M059J (cell line): ENCODE measurements around the gene PRR15. TPM values are rescaled to one million over a fixed set of nuclear protein-coding genes. Genes with fewer than 3 reads are reported as not detected.
"Not testable (repeated sequence)": the region's sequence is repeated elsewhere in the genome, so short reads cannot be mapped to it uniquely, and the experiment has no call there.

ENCODE experiments used
- DNase-seq: peaks from one replicate; pipeline ENCODE4 v3.0.0-alpha.2; 2012; ENCODE audit warnings: low read depth
- total RNA-seq: library from RNA; depleted of rRNA; stranded (reverse); fragments of >200 nt; shearing (Covaris generic); gene quantifications from 2 replicates; pipeline ENCODE4 v1.2.3, GENCODE V29; 2014; rRNA removed

PRR15 gene
- 0.17 TPM in 1 of 2 replicates, not detected in the other for total RNA-seq

- DNase-seq = peak; percentile 43
Measured at GRCh38 chr7:29563590-29564495, at the start of gene PRR15. Gene PRR15 (plus strand): TSS chr7:29563835. CDS start chr7:29566330, 2,495 bp downstream.

GRCh38 chr7:29516491-29516890 lies 47.1 kb upstream of the PRR15 start:
- DNase-seq = no peak

- no peak for DNase-seq
Measured at GRCh38 chr7:29518616-29519015, 45.0 kb upstream of the PRR15 start.

GRCh38 chr7:29523728-29524127 lies 39.9 kb upstream of the PRR15 start:
- DNase-seq = no peak

GRCh38 chr7:29527505-29528108 lies 36.0 kb upstream of the PRR15 start:
- no peak for DNase-seq

GRCh38 chr7:29528526-29528925 lies 35.1 kb upstream of the PRR15 start:
- not testable (repeated sequence) for DNase-seq

- DNase-seq = peak; percentile 22
Measured at GRCh38 chr7:29538389-29538788, 25.2 kb upstream of the PRR15 start.

- no peak for DNase-seq
Measured at GRCh38 chr7:29539471-29539870, 24.2 kb upstream of the PRR15 start.

GRCh38 chr7:29547421-29547820 lies 16.2 kb upstream of the PRR15 start:
- no peak for DNase-seq

GRCh38 chr7:29548823-29549222 lies 14.8 kb upstream of the PRR15 start:
- DNase-seq = no peak

- no peak for DNase-seq
Measured at GRCh38 chr7:29552392-29552791, 11.2 kb upstream of the PRR15 start.

- DNase-seq = no peak
Measured at GRCh38 chr7:29555061-29555460, 8.6 kb upstream of the PRR15 start.

- DNase-seq = no peak
Measured at GRCh38 chr7:29556405-29557195, 7.0 kb upstream of the PRR15 start.

GRCh38 chr7:29557954-29558353 lies 5.7 kb upstream of the PRR15 start:
- DNase-seq = peak; percentile 42

- no peak for DNase-seq
Measured at GRCh38 chr7:29561271-29561670, 2.4 kb upstream of the PRR15 start.

GRCh38 chr7:29562307-29562706 lies 1.3 kb upstream of the PRR15 start:
- DNase-seq = no peak

GRCh38 chr7:29564496-29565223 lies 1.0 kb downstream of the PRR15 start:
- DNase-seq = peak; percentile 86

GRCh38 chr7:29565224-29565630 lies 1.6 kb downstream of the PRR15 start:
- DNase-seq = no peak

- DNase-seq = no peak
Measured at GRCh38 chr7:29565634-29565981, 2.0 kb downstream of the PRR15 start.

- no peak for DNase-seq
Measured at GRCh38 chr7:29565982-29566746, 2.5 kb downstream of the PRR15 start.

- no peak for DNase-seq
Measured at GRCh38 chr7:29567174-29567573, 3.5 kb downstream of the PRR15 start.
